OCI-LY7 (cell line): ENCODE data around the gene FAM24B. TPM values are rescaled to one million over a fixed set of nuclear protein-coding genes. Genes with fewer than 3 reads are reported as not detected.
"Not testable (repeated sequence)": the region's sequence is repeated elsewhere in the genome, so short reads cannot be mapped to it uniquely, and the experiment has no call there.

Source experiments
- BruUV-seq: library from RNA; stranded (reverse); fragments of 400-500 nt; replicated peaks from 2 replicates; lab custom pipeline; 2021; lab: Mats Ljungman, UMichigan
- CTCF ChIA-PET: fragments of 300-600 bp; sonication (Branson Sonifier 250); formaldehyde crosslinking; loops from one replicate; lab custom pipeline; 2022; ENCODE audit warnings: antibody characterized with exemption; ENCODE audit not compliant: unreplicated experiment; lab: Charles Lee
- POLR2A ChIA-PET: fragments of 300-600 bp; sonication (Branson Sonifier 250); formaldehyde crosslinking; loops from one replicate; lab custom pipeline; 2022; ENCODE audit warnings: antibody characterized with exemption; lab: Charles Lee
- DNase-seq: peaks from one replicate; pipeline ENCODE4 v3.0.0-alpha.2; 2015; ENCODE audit warnings: low spot score
- H2AFZ ChIP-seq: fragments of 200-600 bp; sonication (generic), shearing (Covaris generic); 2 replicates; pipeline ENCODE4 v1.6.1; 2014; ENCODE audit warnings: mild to moderate bottlenecking, antibody characterized with exemption, low read length, moderate library complexity
- H3K27ac ChIP-seq: fragments of 200-600 bp; sonication (generic); 2 replicates; pipeline ENCODE4 v1.5.1; 2014; ENCODE audit warnings: mixed run types, low read depth, mild to moderate bottlenecking, moderate library complexity, low read length, inconsistent platforms; ENCODE audit not compliant: poor library complexity, severe bottlenecking
- H3K36me3 ChIP-seq: fragments of 200-600 bp; sonication (generic); 2 replicates; pipeline ENCODE4 v1.6.1; 2014; ENCODE audit warnings: mild to moderate bottlenecking, antibody characterized with exemption, low read length, moderate library complexity, mixed read lengths; ENCODE audit not compliant: insufficient read depth
- H3K4me1 ChIP-seq: fragments of 200-600 bp; sonication (generic); 2 replicates; pipeline ENCODE4 v1.5.1; 2014; ENCODE audit warnings: mild to moderate bottlenecking, low read length; ENCODE audit not compliant: insufficient read depth, poor library complexity, severe bottlenecking
- H3K4me2 ChIP-seq: fragments of 200-600 bp; sonication (generic); 2 replicates; pipeline ENCODE4 v1.6.1; 2014; ENCODE audit warnings: mild to moderate bottlenecking, low read length
- H3K4me3 ChIP-seq: fragments of 200-600 bp; sonication (generic); 2 replicates; pipeline ENCODE4 v1.5.1; 2014; ENCODE audit warnings: mild to moderate bottlenecking, low read depth, low read length; ENCODE audit not compliant: poor library complexity, severe bottlenecking
- H3K79me2 ChIP-seq: fragments of 200-600 bp; sonication (generic); 2 replicates; pipeline ENCODE4 v1.6.1; 2016; ENCODE audit warnings: low read depth, mild to moderate bottlenecking, low read length, moderate library complexity, mixed read lengths; ENCODE audit not compliant: insufficient read depth
- H3K9me2 ChIP-seq: fragments of 200-600 bp; sonication (generic); 2 replicates; pipeline ENCODE4 v1.6.1; 2016; ENCODE audit warnings: mild to moderate bottlenecking, low read length, mixed read lengths; ENCODE audit not compliant: insufficient read depth
- H3K9me3 ChIP-seq: fragments of 200-600 bp; sonication (generic); 2 replicates; pipeline ENCODE4 v1.6.1; 2014; ENCODE audit warnings: mild to moderate bottlenecking, mixed run types, low read length, mixed read lengths
- H4K20me1 ChIP-seq: fragments of 200-600 bp; sonication (generic); 2 replicates; pipeline ENCODE4 v1.6.1; 2014; ENCODE audit warnings: mild to moderate bottlenecking, antibody characterized with exemption, low read length, moderate library complexity, mixed read lengths; ENCODE audit not compliant: insufficient read depth
- CTCF ChIP-seq: fragments of 200-600 bp; sonication (generic); conservative IDR thresholded peaks from 2 replicates; pipeline ENCODE4 v1.5.1; 2014; ENCODE audit warnings: mild to moderate bottlenecking, antibody characterized with exemption, low read length, moderate library complexity, mixed read lengths
- EZH2phosphoT487 ChIP-seq: fragments of 200-600 bp; sonication (generic); IDR thresholded peaks from 2 replicates; pipeline ENCODE4 v1.6.1; 2018; ENCODE audit warnings: low read depth, borderline replicate concordance, mild to moderate bottlenecking, mixed run types, antibody characterized with exemption, low read length, moderate library complexity, mixed read lengths
- intact Hi-C: fragments of 100-400 bp; cut with micrococcal nuclease; formaldehyde crosslinking; loops from one replicate; pipeline ENCODE4 v1.10.0; 2022; ENCODE audit not compliant: unreplicated experiment
- total RNA-seq, 2 experiments: library from RNA; depleted of rRNA in 1 of 2; stranded (reverse); fragments of >200 nt in 1 of 2; shearing (Covaris generic) in 1 of 2; gene quantifications; 2 replicates each; pipeline ENCODE4 v1.2.3, GENCODE V29; 2014 to 2022

FAM24B gene
- total RNA-seq, 2 experiments from 2014 or later = 10.1 to 11.1 TPM

GRCh38 chr10:122875843-122876466 lies 3.4 kb downstream of the FAM24B start:
- H2AFZ ChIP-seq = no peak overlapping the region
- intact Hi-C loops = no loop called here
- H3K79me2 ChIP-seq = peaks cover 22% of the 10 kb centered on the region; the same call in 1 of the 2 replicates
- BruUV-seq = no TSS peak
- TF ChIP-seq EZH2phosphoT487 = no peak
- TF ChIP-seq CTCF = no peak
- DNase-seq = no peak
- CTCF ChIA-PET = no interaction called here
- H3K9me3 ChIP-seq = no peaks in the 10 kb centered on the region
- H3K4me2 ChIP-seq = no peak overlapping the region
- H3K4me3 ChIP-seq = no peak overlapping the region
- H3K9me2 ChIP-seq = no peaks in the 10 kb centered on the region
- no peaks in the 10 kb centered on the region for H3K4me1 ChIP-seq
- H3K27ac ChIP-seq = no peak overlapping the region
- no peaks in the 10 kb centered on the region for H4K20me1 ChIP-seq
- H3K36me3 ChIP-seq = peaks cover 6% of the 10 kb centered on the region; the same call in 1 of the 2 replicates
- POLR2A ChIA-PET = no interaction called here

GRCh38 chr10:122871947-122872346 lies 7.4 kb downstream of the FAM24B start:
- H3K4me1 ChIP-seq, DNase-seq, H3K4me3 ChIP-seq, H3K9me2 ChIP-seq, H3K9me3 ChIP-seq, H3K27ac ChIP-seq, H4K20me1 ChIP-seq, H2AFZ ChIP-seq, H3K4me2 ChIP-seq, BruUV-seq, intact Hi-C loops, H3K36me3 ChIP-seq, CTCF ChIA-PET, POLR2A ChIA-PET, H3K79me2 ChIP-seq: not testable (repeated sequence)

- H3K36me3 ChIP-seq, POLR2A ChIA-PET, H2AFZ ChIP-seq, DNase-seq, H3K9me2 ChIP-seq, BruUV-seq, H3K4me3 ChIP-seq, H3K79me2 ChIP-seq, H3K4me1 ChIP-seq, H4K20me1 ChIP-seq, H3K4me2 ChIP-seq, H3K27ac ChIP-seq, H3K9me3 ChIP-seq, CTCF ChIA-PET, intact Hi-C loops: not testable (repeated sequence)
These were observed 10.6 kb downstream of the FAM24B start for GRCh38 chr10:122868768-122869167.

- H3K4me2 ChIP-seq, CTCF ChIA-PET, H3K4me3 ChIP-seq, H3K27ac ChIP-seq, intact Hi-C loops, POLR2A ChIA-PET, H3K79me2 ChIP-seq, BruUV-seq, DNase-seq, H3K4me1 ChIP-seq, H3K9me3 ChIP-seq, H3K36me3 ChIP-seq, H2AFZ ChIP-seq, H3K9me2 ChIP-seq, H4K20me1 ChIP-seq: not testable (repeated sequence)
These were observed 12.5 kb downstream of the FAM24B start for GRCh38 chr10:122866757-122867482.
